Epithelial cell of proximal tubule (primary cell): ENCODE results near the gene HES6. TPM values are rescaled to one million over a fixed set of nuclear protein-coding genes. Genes with fewer than 3 reads are reported as not detected.

Experiments used
- DNase-seq: peaks from one replicate; pipeline ENCODE4 v3.0.0-alpha.2; 2011; ENCODE audit warnings: low read depth
- H3K4me3 ChIP-seq: 2 replicates; pipeline ENCODE4 v1.5.1; 2011; ENCODE audit warnings: low read depth, mild to moderate bottlenecking, low read length
- total RNA-seq: library from RNA; depleted of rRNA; stranded (reverse); fragments of >200 nt; gene quantifications from 2 replicates; pipeline ENCODE4 v1.2.3, GENCODE V29; 2015
- TF ChIP-seq, protein P1 (sequence below): conservative IDR thresholded peaks from 2 replicates; pipeline ENCODE4 v1.5.1; 2012; ENCODE audit warnings: low read depth, mild to moderate bottlenecking, low read length

HES6 gene
- total RNA-seq, 1 donor from 2014 or later: 25.5 TPM

DNA sequence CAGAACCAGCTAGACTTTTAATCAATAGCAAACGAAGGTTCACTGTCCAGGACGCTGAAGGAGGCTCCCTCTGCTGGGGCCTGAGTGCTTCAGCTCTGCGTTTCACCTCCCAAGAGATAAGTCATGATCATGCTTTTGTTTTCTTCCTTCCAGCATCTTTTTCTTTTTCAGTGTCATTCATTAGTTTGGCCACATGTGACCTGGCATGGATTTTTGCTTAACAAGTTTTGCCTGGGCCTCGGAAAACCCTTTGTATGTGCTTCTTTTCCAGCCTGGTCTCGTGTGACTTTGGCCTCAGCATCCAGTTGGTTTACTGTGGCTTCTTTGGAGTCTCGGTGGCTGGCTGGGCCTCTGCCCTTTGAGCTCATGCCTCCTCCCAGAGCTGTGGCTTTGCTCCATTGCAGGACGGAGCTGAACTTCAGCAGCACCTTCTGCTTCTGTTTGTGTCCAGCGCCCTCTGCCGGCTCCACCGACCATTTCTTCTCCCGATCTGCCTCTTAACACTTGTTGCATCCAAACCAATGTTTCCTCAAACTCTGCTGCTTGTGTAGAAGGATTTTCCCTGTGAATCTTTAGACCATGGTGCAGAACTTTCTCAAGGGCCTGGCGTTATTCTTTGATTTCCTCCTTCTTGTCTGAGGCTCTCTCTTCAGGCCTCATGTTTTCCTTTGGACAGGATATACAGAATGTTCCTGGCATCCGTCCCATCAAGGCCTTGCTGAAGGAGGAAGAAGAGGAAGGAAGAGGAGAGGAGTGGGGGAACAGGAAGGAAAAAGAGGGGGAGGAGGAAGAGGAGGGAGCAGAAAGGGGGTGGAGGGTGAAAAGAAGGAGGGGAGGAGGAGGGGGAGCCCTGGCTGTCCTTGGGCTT is 23.6 kb upstream of the HES6 start:
- H3K4me3 ChIP-seq: no peak overlapping the region
- TF ChIP-seq, protein P1, sequence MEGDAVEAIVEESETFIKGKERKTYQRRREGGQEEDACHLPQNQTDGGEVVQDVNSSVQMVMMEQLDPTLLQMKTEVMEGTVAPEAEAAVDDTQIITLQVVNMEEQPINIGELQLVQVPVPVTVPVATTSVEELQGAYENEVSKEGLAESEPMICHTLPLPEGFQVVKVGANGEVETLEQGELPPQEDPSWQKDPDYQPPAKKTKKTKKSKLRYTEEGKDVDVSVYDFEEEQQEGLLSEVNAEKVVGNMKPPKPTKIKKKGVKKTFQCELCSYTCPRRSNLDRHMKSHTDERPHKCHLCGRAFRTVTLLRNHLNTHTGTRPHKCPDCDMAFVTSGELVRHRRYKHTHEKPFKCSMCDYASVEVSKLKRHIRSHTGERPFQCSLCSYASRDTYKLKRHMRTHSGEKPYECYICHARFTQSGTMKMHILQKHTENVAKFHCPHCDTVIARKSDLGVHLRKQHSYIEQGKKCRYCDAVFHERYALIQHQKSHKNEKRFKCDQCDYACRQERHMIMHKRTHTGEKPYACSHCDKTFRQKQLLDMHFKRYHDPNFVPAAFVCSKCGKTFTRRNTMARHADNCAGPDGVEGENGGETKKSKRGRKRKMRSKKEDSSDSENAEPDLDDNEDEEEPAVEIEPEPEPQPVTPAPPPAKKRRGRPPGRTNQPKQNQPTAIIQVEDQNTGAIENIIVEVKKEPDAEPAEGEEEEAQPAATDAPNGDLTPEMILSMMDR: peak; percentile 77
- peak; percentile 42 for DNase-seq

- TF ChIP-seq, protein P1: no peak
- no peak for DNase-seq
Observed at GRCh38 chr2:238262496-238263122, 22.8 kb upstream of the HES6 start.

GRCh38 chr2:238261718-238262375 is 22.0 kb upstream of the HES6 start:
- DNase-seq: no peak
- no peak overlapping the region for H3K4me3 ChIP-seq
- TF ChIP-seq, protein P1: no peak

More at GRCh38 chr2:238262496-238263122, 22.8 kb upstream of the HES6 start:
- H3K4me3 ChIP-seq: no peak overlapping the region

DNA sequence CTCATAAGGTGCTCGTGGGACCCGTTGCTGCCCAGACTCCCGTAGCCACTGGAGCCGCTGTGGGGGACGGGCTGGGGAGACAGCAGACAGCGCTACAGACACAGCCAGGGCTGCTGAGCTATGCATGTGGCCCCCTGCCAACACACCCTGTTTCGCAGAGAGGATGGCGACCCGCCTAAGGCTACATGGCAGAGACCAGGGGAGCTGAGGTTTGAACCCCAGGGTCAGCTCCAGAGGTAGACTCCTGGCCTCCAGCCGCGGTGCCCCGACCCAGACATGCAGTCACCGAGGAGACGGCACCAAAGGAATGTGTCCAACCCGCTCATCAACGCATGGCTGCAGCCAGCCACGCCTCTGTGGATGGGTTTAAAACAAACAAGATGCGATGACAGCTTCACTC is 21.0 kb upstream of the HES6 start:
- TF ChIP-seq, protein P1: no peak
- no peak overlapping the region for H3K4me3 ChIP-seq
- DNase-seq: no peak

DNA sequence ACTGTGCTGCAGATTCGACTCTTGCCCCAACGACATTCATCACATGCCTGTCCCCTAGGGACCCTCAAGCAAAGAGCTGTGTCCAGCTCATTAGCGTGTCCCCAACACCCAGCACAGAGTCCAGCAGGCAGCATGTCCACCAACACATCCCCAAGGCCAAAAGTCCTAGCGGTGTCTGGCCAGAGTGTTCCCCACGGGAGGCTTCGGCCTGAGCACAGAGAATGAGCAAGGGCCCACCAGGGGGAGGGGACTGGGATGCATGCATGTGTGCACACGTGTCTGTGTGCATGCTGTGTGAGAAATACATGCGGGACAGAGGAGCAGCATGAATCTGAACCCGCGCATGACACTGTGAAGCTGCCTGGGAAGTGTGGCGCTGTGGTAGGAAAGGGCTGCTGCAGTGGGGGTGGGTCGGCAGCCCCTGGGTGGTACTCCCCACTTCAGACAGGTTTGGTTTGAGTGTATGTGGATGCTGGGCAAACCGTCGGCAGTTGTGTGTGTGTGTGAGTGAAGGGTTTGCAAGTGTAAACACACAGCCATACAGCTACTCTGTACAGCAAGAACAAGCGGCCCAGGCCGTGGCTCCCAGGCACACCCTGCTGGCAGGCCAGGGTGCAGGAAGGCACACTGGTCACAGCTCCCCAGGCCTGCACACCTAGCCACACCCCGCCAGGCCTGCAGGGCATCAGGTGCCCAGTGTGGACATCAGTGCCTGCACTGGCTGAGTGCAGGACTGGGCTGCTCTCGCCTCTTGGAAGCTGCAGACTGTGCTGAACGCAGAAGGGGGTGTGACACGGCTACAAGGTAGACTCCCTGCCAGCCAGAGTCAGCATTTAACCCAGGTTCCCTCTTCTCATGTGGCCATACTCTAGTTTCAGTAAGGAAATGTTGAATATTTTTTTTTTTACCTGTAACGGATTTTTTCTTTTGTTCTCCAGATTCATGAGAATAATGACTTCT is 19.5 kb upstream of the HES6 start:
- no peak for DNase-seq
- H3K4me3 ChIP-seq: no peak overlapping the region
- TF ChIP-seq, protein P1: no peak
